Measurements from ENCODE around the gene JARID2. TPM values are rescaled to one million over a fixed set of nuclear protein-coding genes. Genes with fewer than 3 reads are reported as not detected.
A peak's percentile ranks its signal among the peaks of the same experiment; 100 is the strongest.

The JARID2 gene
- total and polyA plus RNA-seq, 9 of the 15 experiments (the other 6 are each of a cell fraction or from before 2014, with no cell fraction given), result 5.0 to 29.0 (median 15.6) TPM

DNA sequence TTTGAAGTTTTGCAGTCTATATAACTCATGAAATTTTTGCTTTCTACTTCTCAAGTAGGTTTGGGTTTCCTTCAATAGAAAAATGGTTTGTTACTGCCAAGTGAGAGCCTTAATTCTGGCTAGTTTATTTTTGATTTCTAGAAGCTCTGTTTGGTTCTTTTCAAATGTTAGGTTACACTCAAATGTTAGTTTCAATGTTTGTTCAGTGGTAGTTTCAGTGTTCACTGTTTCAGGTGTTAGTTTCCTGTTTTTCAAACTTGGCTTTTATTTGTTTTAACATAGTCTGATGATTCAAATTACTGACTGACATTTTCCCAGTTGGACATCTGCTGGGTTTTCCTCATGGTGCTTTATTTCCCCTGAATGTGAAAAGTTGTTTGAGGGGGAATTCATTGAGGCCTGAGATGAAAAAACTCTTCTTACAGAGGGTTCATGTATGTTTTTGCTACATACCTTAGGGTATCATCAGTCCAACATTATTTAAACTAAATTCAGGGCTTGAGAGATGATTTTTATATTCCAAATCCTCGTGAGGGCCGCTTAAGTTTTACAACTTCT is 189.0 kb downstream of the JARID2 start:
- Histone ChIP-seq H3K36me3 (ENCODE audit: control insufficient read depth, insufficient read depth, low read length) (no peaks in the 10 kb centered on the region), H3K27ac (ENCODE audit: extremely low read depth, low read depth, low read length) (no peak overlapping the region), H3K4me1 (replicated peaks in 1 of 2; ENCODE audit: control insufficient read depth in 2 of 2, insufficient read depth in 2 of 2, low read length in 2 of 2) (peaks cover 9 to 25% of the 10 kb centered on the region in 2 experiments), H4K20me1 (replicated peaks; ENCODE audit: control insufficient read depth, insufficient read depth, low read length) (peaks cover 35% of the 10 kb centered on the region), H3K79me2 (ENCODE audit: control insufficient read depth, insufficient read depth, low read length) (peaks cover 87% of the 10 kb centered on the region), H3K27me3 (ENCODE audit: control insufficient read depth in 2 of 2, insufficient read depth in 2 of 2, low read length in 2 of 2) (no peaks in the 10 kb centered on the region), H3K4me3 (no peak overlapping the region), H3K9me1 (ENCODE audit: control insufficient read depth, insufficient read depth, low read length) (no peaks in the 10 kb centered on the region), H2AFZ (ENCODE audit: low read depth, low read length) (no peak overlapping the region), H3K9me3 (replicated peaks; ENCODE audit: control insufficient read depth, insufficient read depth, low read depth, low read length) (no peaks in the 10 kb centered on the region), H3K4me2 (ENCODE audit: insufficient read depth, low read length) (no peak overlapping the region), H3K9ac (ENCODE audit: insufficient read depth in 1 of 2, low read depth in 2 of 2, low read length in 2 of 2) (no peak overlapping the region)
- no TSS peak for BruUV-seq (replicated peaks)
- no peak for ATAC-seq
- ChIA-PET CTCF (ENCODE audit: low intra/inter-chr PET ratio) (no interaction called here), POLR2A (interaction anchor here (1.0 to 1.3 kb wide), 3 partner anchors 15 to 1213 kb away, joined by 3 to 4 read pairs (median 3); no protein-coding TSS in a partner anchor)
- in situ Hi-C loops (cut with MboI), result no loop called here
- intact Hi-C loops (cut with micrococcal nuclease), result no loop called here
- no peak for FAIRE-seq
- 93% methylated on average over 2 of the region's 2 CpGs for WGBS (ENCODE audit: insufficient coverage, low coverage, missing lambda C conversion rate)
- TF ChIP-seq CBX3 (IDR thresholded peaks at IDR 0.05; ENCODE audit: borderline replicate concordance in 1 of 2, low read length in 2 of 2), result peak in 1 of 2 experiments; percentile 70; a peak in 1 of 3 replicates
- peak; percentile 51 for TF ChIP-seq ZNF280A (IDR thresholded peaks at IDR 0.05; ENCODE audit: low read depth, partially characterized antibody)
- TF ChIP-seq ELF1 (tag; IDR thresholded peaks at IDR 0.05), result no peak; the same call in 1 of the 2 replicates
- TF ChIP-seq ZNF41 (CRISPR knock-in tag; conservative IDR thresholded peaks at IDR 0.05), result peak; percentile 100
- no peak for DNase-seq (ENCODE audit: extremely low read depth in 1 of 4, low spot score in 3 of 4)

Data from K562 (cell line).